ENCODE data around the gene ARPC5.
A peak's percentile ranks its signal among the peaks of the same experiment; 100 is the strongest.

Gene ARPC5

DNA sequence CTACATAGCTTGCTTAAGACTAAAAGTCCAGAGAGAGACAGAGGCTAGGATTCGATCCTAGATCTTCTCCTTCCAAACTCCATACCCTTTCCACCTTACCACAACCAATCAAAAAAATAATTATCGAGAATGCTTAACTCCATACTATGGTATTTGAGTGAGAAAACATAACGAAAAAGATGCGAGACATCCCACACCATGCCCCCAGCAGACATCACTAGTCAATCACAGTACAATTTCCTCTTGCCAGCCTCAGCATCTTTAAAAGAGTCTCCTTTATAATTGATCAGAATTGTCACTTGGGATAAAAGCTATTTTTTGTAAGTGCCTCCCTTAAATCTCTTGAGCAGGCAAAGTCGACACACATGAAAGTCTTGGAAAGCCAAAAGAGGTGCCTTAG lies 46.2 kb downstream of the ARPC5 start:
- DNase-seq (ENCODE audit: low read depth in 2 of 3, low spot score in 1 of 3), result no peak

DNA sequence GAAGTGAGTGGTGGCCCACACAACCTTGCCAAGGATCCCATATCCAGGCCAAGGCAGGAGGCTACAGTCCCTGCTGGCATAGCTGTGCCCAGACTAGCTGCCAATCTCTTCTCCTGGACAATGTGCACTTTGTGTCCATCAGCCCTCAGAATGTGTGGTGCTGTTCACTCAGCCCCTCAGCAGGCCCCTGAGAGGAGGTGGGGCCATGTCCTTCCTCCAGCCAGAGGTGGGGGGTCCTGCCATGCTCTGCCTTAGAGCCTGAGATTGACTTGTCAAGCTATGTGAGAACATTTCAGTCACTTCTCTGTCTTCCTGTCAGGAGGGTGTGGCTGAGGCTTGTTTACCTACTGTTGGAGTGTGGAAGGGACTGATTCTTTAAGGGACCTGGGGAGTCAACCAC lies 46.8 kb downstream of the ARPC5 start:
- DNase-seq (ENCODE audit: low read depth in 2 of 3, low spot score in 1 of 3), result no peak

DNA sequence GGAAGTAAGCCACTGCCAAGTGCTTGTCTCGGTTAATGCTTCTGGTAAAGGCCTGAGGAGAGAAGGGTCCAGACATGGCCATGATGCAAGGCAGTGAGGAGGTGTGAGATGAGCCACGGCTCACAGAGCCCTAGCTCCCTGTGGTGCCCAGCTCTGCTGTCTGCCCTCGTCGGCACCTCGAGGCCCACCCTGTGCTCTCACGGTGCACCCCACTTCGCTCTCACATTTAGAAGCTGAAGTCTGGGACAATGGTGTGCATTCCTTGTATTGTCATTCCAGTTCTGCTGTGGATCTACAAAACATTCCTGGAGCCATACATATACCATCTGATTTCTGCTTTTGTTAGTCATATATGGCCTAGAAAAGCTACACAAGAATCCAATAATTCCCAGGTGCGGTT lies 48.7 kb downstream of the ARPC5 start:
- DNase-seq (ENCODE audit: low read depth in 2 of 3, low spot score in 1 of 3), result no peak

DNA sequence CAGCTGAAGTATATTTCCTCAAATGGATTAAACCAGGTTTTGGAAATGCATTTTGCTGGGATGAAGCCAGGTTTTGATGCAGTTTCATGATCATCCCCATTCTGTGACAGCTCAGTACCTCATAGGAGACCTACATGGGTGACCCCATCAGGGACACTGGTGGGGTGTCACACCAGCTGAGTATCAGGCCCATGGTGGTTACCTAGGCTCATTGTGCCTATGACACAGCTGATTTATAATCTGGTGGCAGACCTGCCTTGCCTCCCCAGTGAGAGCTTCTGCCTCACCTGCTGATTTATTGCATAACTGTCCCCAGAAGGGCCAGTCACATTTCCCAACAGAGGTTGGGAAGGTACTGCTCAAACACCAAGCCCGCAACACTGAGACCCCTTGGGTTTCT lies 49.1 kb downstream of the ARPC5 start:
- DNase-seq (ENCODE audit: low read depth in 2 of 3, low spot score in 1 of 3), result no peak

DNA sequence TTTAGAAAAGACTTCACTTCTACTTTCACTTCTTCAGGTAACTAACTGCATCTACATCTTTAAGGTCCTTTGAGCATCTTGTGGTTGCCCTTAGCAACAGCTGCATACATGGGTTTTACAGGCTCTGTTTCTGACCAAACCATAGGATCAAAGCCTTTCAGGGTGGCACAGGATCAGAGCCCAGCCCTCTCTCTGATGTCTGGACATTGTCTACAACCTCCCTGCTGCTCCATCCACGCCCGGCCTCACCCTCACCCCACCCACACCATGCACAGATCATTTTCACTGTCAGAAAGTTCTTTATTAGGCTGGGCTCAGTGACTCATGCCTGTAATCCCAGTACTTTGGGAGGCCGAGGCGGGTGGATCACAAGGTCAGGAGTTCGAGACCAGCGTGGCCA lies 50.5 kb downstream of the ARPC5 start:
- no peak for DNase-seq (ENCODE audit: low read depth in 2 of 3, low spot score in 1 of 3)

DNA sequence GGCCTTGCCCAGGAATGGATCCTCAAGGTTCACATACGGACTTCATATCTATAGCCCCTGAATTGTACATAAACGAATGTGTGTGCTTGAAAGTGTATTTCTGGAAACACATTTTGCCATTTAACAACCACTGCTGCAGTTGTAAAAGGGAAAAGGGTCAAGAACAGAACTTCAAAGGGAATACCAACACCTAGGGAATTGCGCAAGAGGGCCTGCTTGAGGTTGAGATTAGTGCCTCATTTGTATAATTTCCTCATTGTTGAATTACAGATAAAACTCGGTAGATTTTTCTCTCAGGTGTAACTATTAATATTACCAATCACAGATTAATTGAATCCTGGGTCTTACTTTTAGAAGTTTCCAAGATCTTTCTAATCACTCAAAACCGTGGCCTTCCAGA lies 51.4 kb downstream of the ARPC5 start:
- no peak for DNase-seq (ENCODE audit: low read depth in 2 of 3, low spot score in 1 of 3)

DNA sequence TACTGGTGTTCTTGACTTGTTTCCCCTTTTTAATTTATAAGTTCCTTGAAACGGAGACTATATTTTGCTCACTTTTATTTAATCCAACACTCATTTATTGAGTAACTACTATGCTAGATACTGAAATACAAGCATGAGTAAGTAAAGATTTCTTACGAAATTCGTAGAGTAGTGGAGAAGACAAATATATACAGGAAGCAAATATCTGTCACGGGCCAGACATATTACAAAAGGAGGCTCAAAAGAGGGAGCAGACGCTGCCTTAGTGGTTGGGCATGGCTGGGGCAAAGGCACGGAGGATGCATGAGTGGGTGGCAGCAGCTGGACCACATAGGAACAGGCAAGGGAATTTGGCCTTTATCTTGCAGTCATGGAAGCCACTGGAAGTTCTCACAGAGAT lies 52.1 kb downstream of the ARPC5 start:
- DNase-seq (ENCODE audit: low read depth in 2 of 3, low spot score in 1 of 3), result no peak

DNA sequence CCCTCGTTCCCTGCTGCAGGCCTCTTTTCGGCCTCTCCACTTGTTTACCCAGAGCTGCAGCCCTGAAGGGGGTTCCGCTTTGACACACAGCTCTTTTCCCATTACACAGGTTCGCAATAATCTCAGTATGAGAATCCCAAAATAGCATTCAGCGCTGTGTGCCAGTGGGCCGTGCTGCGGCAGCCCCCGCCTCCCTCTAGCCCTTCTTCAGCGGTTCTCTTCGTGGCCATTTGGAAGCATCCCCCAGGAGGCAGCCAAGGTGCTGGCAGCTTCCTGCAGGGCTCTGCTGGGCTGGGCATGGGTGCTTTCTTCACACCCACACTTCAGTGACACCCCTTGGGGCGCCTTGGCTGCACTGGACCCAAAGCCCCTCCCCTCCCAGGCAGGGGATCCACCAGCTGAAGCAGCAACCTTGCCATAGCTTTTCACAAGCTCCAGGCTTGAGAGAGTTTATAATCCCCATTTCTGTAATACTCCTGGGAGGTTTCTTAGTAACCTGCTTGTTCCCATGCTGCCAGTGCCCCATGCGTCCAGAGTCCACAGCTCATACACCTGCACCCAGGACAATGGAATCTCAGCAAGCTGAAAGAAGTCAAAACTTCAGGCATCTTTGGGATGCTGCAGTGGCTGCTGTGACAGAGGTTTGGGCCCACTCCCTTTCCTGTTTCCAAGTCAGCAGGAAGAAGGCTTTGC lies 53.4 kb downstream of the ARPC5 start:
- DNase-seq (ENCODE audit: low read depth in 2 of 3, low spot score in 1 of 3), result no peak

DNA sequence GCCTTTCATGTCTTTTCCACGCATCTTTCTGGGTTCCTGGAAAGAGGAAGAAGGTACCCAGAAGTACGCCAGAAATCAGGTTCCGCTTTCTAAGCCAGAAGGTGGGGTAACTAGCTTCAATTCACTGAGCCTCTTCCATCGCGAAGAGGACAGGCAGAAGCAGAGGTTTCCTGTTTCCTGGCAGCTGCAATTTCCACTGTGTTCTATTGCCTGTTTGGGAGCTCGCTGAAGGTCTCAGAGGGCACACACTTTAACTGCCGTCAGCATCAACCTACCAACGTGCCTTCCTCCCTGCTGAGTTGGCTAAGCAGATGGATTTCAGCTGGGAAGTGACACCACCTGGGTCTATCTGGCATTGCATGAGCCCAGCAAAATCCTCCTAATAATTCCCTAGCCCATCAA lies 55.3 kb downstream of the ARPC5 start:
- peak in 1 of 3 donors; percentile 8 for DNase-seq (ENCODE audit: low read depth in 2 of 3, low spot score in 1 of 3)

DNA sequence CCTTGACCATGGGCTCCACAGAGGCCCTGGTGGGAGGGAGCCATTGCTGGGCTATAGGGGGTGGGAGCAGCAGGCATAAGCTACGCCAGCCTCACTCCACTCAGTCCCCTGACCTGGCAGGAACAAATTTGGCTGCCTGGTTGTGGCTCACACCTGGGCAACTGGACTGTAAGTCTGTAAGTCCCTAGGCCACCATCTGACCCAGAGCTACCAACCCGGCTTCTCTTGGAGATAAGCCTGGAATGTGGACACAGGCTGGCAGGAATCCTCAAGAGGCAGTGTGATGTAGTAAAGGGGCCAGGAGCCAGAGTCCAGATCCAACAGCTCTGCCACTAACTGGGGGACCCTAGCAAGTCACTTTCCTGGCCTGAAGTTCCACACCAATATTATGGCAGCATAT lies 56.7 kb downstream of the ARPC5 start:
- no peak for DNase-seq (ENCODE audit: low read depth in 2 of 3, low spot score in 1 of 3)

DNA sequence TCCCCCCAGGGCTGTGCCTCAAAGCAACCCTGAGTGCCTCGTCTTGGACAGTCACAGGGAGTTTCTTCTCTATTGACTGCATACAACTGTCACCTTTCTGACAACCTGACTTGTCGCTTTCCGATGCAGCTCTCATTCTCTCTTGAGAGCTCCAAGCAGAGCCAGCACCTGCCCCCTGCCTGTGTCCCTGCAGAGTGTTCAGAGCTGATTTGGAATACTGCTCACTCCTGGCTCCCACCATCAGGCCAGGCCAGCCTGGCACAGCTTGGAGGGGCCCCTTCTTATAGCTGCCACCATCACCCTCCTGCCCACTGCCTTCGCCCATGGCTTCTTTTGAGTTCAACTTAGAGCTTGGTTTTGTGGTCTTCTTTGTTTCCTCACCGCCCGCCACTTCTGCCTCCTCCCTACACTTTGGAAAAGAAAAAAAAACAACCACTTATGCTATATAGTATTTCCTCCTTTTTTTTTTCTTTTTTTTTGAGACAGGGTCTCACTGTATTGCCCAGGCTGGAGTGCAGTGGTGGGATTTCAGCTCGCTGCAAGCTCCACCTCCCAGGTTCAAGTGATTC lies 57.6 kb downstream of the ARPC5 start:
- no peak for DNase-seq (ENCODE audit: low read depth in 2 of 3, low spot score in 1 of 3)

DNA sequence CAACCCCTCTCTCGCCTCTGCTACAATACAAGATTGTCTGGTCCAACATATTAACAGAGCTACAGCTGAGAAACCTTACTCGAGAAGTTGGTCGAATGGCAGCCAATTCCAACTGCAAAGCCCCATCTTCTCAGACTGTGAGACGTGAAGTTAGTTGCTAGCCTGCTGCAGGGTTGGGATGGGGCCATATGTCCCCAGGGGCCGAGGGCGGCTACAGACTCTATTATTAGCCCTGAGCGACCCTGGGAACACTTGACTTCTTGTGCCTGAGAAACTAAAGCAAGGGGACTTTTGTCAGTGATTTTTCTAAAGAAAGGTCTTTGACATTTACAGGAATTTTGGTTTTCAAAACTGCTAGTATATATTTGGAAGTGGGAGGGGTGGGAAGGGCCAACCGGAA lies 59.0 kb downstream of the ARPC5 start:
- no peak for DNase-seq (ENCODE audit: low read depth in 2 of 3, low spot score in 1 of 3)

DNA sequence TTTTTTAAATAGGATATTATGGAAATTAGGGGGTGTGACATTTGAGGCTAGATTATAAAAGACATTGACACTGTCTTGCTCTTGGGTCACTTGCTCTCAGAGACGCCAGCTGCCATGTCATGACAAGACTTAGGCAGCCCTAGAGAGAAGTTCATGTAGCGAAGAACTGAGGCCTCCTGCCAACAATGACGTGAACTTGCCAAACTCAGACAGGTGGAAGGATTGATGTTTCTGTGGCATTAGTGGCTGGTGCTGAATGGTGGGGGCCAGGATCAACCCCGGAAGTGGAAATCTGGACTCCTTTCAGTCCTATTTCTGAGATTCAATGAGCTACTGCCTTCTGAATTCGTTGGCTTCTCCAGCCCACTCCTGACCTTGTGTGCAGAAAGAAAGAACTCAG lies 60.0 kb downstream of the ARPC5 start:
- no peak for DNase-seq (ENCODE audit: low read depth in 2 of 3, low spot score in 1 of 3)

DNA sequence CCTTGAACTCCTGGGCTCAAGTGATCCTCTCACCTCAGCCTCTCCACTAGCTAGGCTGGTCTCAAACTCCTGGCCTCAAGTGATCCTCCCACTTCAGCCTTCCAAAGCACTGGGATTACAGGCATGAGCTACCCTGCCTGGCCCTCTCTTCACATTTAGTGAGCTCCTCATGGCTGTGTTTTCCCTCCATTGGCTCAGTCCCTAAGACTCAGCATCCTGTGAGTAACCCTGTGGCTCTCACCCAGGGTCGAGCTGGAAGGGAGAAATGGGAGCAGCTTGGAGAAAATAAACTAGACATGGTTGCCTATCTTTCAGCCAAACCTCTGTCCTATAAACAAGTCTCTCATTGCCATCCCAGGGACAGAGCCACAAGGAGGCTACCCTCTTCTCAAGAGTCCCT lies 62.9 kb downstream of the ARPC5 start:
- no peak for DNase-seq (ENCODE audit: low read depth in 2 of 3, low spot score in 1 of 3)

DNA sequence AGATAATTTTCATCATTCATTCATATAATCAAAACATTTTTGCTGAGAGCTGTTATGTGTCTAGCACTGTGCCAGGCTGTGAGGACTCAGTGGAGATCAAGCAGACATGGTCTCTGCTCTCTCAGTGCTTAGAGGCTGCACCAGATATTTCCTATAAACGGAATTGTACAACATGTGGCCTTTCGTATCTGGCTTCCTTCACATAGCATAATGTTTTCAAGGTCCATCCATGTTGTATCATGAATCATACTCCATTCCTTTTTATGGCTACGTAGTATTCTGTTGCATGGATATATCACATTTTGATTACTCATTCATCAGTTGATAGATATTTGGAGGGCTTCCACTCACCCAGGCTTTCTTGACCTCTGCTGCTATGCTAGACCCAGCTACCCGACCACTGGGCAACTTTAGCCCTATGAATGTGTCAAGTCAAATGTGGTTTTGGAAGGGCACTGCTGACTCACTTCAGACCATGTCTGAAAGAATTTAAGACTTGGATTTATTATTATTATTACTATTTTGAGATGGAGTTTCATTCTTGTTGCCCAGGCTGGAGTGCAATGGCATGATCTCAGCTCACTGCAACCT lies 63.8 kb downstream of the ARPC5 start:
- no peak for DNase-seq (ENCODE audit: low read depth in 2 of 3, low spot score in 1 of 3)
